AG04450 (cell line): ENCODE data around the gene ACAN. TPM values are rescaled to one million over a fixed set of nuclear protein-coding genes. Genes with fewer than 3 reads are reported as not detected.

Source experiments
- CTCF ChIA-PET: fragments of 300-600, 350-600 bp; formaldehyde crosslinking; extraction: SDS; loops from one replicate; lab custom pipeline; 2022; ENCODE audit warnings: antibody characterized with exemption, inconsistent platforms; lab: Charles Lee
- POLR2A ChIA-PET: fragments of 350-600 bp; formaldehyde crosslinking; extraction: SDS; loops from one replicate; lab custom pipeline; 2021; ENCODE audit warnings: antibody characterized with exemption, inconsistent platforms; lab: Yijun Ruan, JAX
- DNase-seq: peaks from one replicate; pipeline ENCODE4 v3.0.0-alpha.2; 2011; ENCODE audit warnings: low read depth, low spot score
- H3K27ac ChIP-seq: one replicate; pipeline ENCODE4 v1.5.1; 2012; ENCODE audit warnings: low read depth, low read length, control low read depth
- H3K27me3 ChIP-seq: one replicate; pipeline ENCODE4 v1.6.0; 2012; ENCODE audit warnings: low read length; ENCODE audit not compliant: control insufficient read depth, insufficient read depth
- H3K4me3 ChIP-seq: 2 replicates; pipeline ENCODE4 v1.5.1; 2011; ENCODE audit warnings: mild to moderate bottlenecking, low read depth, low read length, control low read depth
- H3K9me3 ChIP-seq: 2 replicates; pipeline ENCODE4 v1.5.1; 2012; ENCODE audit warnings: low read length; ENCODE audit not compliant: control insufficient read depth, insufficient read depth
- CTCF ChIP-seq: IDR thresholded peaks from 2 replicates; pipeline ENCODE4 v1.5.1; 2011; ENCODE audit warnings: low read depth, low read length, control low read depth, inconsistent platforms
- polyA minus RNA-seq: library from RNA; depleted of rRNA, polyadenylated mRNA; stranded (reverse); fragments of >200 nt; gene quantifications from 2 replicates; pipeline ENCODE4 v1.2.3, GENCODE V29; 2011; rRNA and poly(A)+ RNA removed
- polyA plus RNA-seq: library from polyadenylated mRNA; depleted of rRNA; stranded (reverse); fragments of >200 nt; gene quantifications from 2 replicates; pipeline ENCODE4 v1.2.3, GENCODE V29; 2011; rRNA removed

The ACAN gene
- polyA plus RNA-seq (0.20 and 0.22 TPM in 2 replicates), polyA minus RNA-seq (0.22 and 0.23 TPM in 2 replicates)

DNA sequence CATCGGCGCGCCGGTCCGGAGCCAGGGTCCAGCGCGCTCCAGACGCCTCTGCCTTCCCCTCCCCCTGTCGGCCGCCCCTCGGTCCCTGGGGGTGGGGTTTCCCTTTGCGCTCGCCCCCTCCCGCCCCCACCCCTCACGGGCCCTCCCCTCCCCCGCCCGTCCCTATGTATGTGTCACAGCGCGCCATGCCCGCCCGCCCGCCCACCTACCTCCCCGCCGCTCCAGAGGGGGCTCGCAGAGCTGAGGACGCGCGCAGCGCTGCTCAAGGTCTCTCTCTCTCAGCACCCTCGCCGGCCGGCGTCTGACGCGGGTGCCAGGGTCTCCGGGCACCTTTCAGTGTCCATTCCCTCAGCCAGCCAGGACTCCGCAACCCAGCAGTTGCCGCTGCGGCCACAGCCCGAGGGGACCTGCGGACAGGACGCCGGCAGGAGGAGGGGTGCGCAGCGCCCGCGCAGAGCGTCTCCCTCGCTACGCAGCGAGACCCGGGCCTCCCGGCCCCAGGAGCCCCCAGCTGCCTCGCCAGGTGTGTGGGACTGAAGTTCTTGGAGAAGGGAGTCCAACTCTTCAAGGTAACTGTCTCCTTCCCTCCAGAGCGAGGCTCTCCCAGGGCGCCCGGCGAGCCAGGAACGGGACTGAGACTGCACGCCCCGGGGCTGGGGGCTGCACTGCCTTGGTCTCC, at the start of gene ACAN:
Gene ACAN, plus strand, starts transcription at position 196 of the 679 bp plus-strand sequence. CDS start 32,771 bp downstream, outside the sequence.
- CTCF ChIA-PET, result no interaction called here
- no peak within 1 kb of the TSS for H3K27ac ChIP-seq
- no peaks in the 10 kb centered on the region for H3K9me3 ChIP-seq
- H3K4me3 ChIP-seq, result peak within 1 kb of the TSS; percentile 10; the same call in 1 of the 2 replicates
- no peak for DNase-seq
- POLR2A ChIA-PET, result no interaction called here
- TF ChIP-seq CTCF, result no peak
- H3K27me3 ChIP-seq, result peaks cover 47% of the 10 kb centered on the region

- ChIA-PET POLR2A (no interaction called here), CTCF (no interaction called here)
- H3K4me3 ChIP-seq, result no peak overlapping the region
- H3K27me3 ChIP-seq, result peaks cover 12% of the 10 kb centered on the region
- H3K27ac ChIP-seq, result no peak overlapping the region
- TF ChIP-seq CTCF, result no peak
- DNase-seq, result no peak
- peaks cover 3% of the 10 kb centered on the region for H3K9me3 ChIP-seq
Observed at GRCh38 chr15:88756521-88756920, 46.7 kb upstream of the ACAN start.

GRCh38 chr15:88756921-88757320, 46.3 kb upstream of the ACAN start:
- CTCF ChIA-PET, result no interaction called here
- Histone ChIP-seq H3K9me3 (peaks cover 3% of the 10 kb centered on the region), H3K27me3 (peaks cover 12% of the 10 kb centered on the region), H3K4me3 (no peak overlapping the region), H3K27ac (no peak overlapping the region)
- TF ChIP-seq CTCF, result no peak
- DNase-seq, result no peak
- POLR2A ChIA-PET, result no interaction called here

- TF ChIP-seq CTCF, result no peak
- CTCF ChIA-PET, result no interaction called here
Observed at GRCh38 chr15:88759872-88760271, 43.4 kb upstream of the ACAN start.

GRCh38 chr15:88764448-88764847, 38.8 kb upstream of the ACAN start:
- ChIA-PET CTCF (no interaction called here), POLR2A (no interaction called here)
- Histone ChIP-seq H3K27ac (no peak overlapping the region), H3K27me3 (peaks cover 18% of the 10 kb centered on the region), H3K9me3 (peaks cover 3% of the 10 kb centered on the region), H3K4me3 (no peak overlapping the region)
- no peak for TF ChIP-seq CTCF
- no peak for DNase-seq

More at GRCh38 chr15:88759872-88760271, 43.4 kb upstream of the ACAN start:
- Histone ChIP-seq H3K9me3 (peaks cover 3% of the 10 kb centered on the region), H3K4me3 (no peak overlapping the region), H3K27me3 (peaks cover 13% of the 10 kb centered on the region), H3K27ac (no peak overlapping the region)
- POLR2A ChIA-PET, result no interaction called here
- no peak for DNase-seq
